Colonic mucosa (tissue), 4 donors: ENCODE results near the gene TUBA1B. TPM values are rescaled to one million over a fixed set of nuclear protein-coding genes. Genes with fewer than 3 reads are reported as not detected.
"Not testable (repeated sequence)": the region's sequence is repeated elsewhere in the genome, so short reads cannot be mapped to it uniquely, and the experiment has no call there.

ENCODE experiments used
- DNase-seq: peaks from one replicate; pipeline ENCODE4 v3.0.0-alpha.2; 2020
- H3K27ac ChIP-seq: fragments of 200-600 bp; one replicate; pipeline ENCODE4 v1.8.0; 2021
- H3K27me3 ChIP-seq: fragments of 200-600 bp; one replicate; pipeline ENCODE4 v1.8.0; 2021
- H3K36me3 ChIP-seq: fragments of 200-600 bp; one replicate; pipeline ENCODE4 v1.8.0; 2021
- H3K4me1 ChIP-seq: fragments of 200-600 bp; one replicate; pipeline ENCODE4 v1.8.0; 2021; ENCODE audit warnings: mild to moderate bottlenecking
- H3K4me3 ChIP-seq: fragments of 200-600 bp; one replicate; pipeline ENCODE4 v1.8.0; 2021
- H3K9ac ChIP-seq, 2 donors: one replicate each; pipeline ENCODE4 v1.7.0; 2013; ENCODE audit warnings: control low read depth in 2 of 2, low read depth in 2 of 2, low read length in 2 of 2
- H3K9me3 ChIP-seq: fragments of 200-600 bp; one replicate; pipeline ENCODE4 v1.8.0; 2021
- CTCF ChIP-seq: fragments of 200-600 bp; IDR thresholded peaks from one replicate; pipeline ENCODE4 v1.8.0; 2022; ENCODE audit warnings: antibody characterized with exemption, mild to moderate bottlenecking
- intact Hi-C: fragments of 100-400 bp; cut with DNase I; formaldehyde crosslinking; loops from one replicate; pipeline ENCODE4 v1.14.1; 2022
- total RNA-seq, 2 donors: library from RNA; stranded (reverse); fragmentation: NEBNext Ultra II Directional in 1 of 2; extraction: Animal tissue kit (Norgen Biotek cat#: 25700) in 1 of 2; gene quantifications; one replicate each; pipeline ENCODE4 v1.2.1, GENCODE V29; 2021
- donor health status: healthy.
- donor health status: DM: no; HTN: no; CAD: no.
- donor health status: DM: no; HTN: no; CAD: no.

The TUBA1B gene
- total RNA-seq, 2 donors from 2014 or later: 445 to 1,717 TPM

- Histone ChIP-seq H3K4me3 (no peak overlapping the region), H3K9ac (peak overlapping the region in 1 of 2 donors; percentile 39), H3K36me3 (peaks cover 7% of the 10 kb centered on the region), H3K4me1 (no peaks in the 10 kb centered on the region), H3K9me3 (no peaks in the 10 kb centered on the region), H3K27me3 (no peaks in the 10 kb centered on the region), H3K27ac (no peak overlapping the region)
- TF ChIP-seq CTCF: no peak
- intact Hi-C loops: loop anchor here (5.0 kb wide), 1 partner anchor 104 kb away; no protein-coding TSS in a partner anchor
- no peak for DNase-seq
These were observed 1.8 kb upstream of the TUBA1B start for GRCh38 chr12:49133014-49133413.

GRCh38 chr12:49131894-49132461 is 783 bp upstream of the TUBA1B start:
- TF ChIP-seq CTCF: no peak
- Histone ChIP-seq H3K4me3 (peak overlapping the region; percentile 84), H3K27me3 (no peaks in the 10 kb centered on the region), H3K27ac (peak overlapping the region; percentile 100), H3K36me3 (peaks cover 13% of the 10 kb centered on the region), H3K9ac (peak overlapping the region; percentile 5 to 60), H3K9me3 (no peaks in the 10 kb centered on the region), H3K4me1 (no peaks in the 10 kb centered on the region)
- intact Hi-C loops: loop anchor here (5.0 kb wide), 1 partner anchor 105 kb away; no protein-coding TSS in a partner anchor
- peak; percentile 62 for DNase-seq

- DNase-seq: peak; percentile 94
- H3K4me3 ChIP-seq: peak overlapping the region; percentile 84
- H3K9ac ChIP-seq: peak overlapping the region; percentile 99
- no peaks in the 10 kb centered on the region for H3K4me1 ChIP-seq
- intact Hi-C loops: loop anchor here (5.0 kb wide), 1 partner anchor 107 kb away; no protein-coding TSS in a partner anchor
- peaks cover 13% of the 10 kb centered on the region for H3K36me3 ChIP-seq
- peak overlapping the region; percentile 100 for H3K27ac ChIP-seq
- no peaks in the 10 kb centered on the region for H3K27me3 ChIP-seq
- H3K9me3 ChIP-seq: no peaks in the 10 kb centered on the region
- peak; percentile 92 for TF ChIP-seq CTCF
These were observed 794 bp downstream of the TUBA1B start for GRCh38 chr12:49130151-49131050.

- Histone ChIP-seq H3K27me3 (no peaks in the 10 kb centered on the region), H3K27ac (peak overlapping the region; percentile 100), H3K9ac (peak overlapping the region; percentile 52 to 99), H3K36me3 (peaks cover 13% of the 10 kb centered on the region), H3K4me3 (peak overlapping the region; percentile 84), H3K9me3 (no peaks in the 10 kb centered on the region), H3K4me1 (no peaks in the 10 kb centered on the region)
- intact Hi-C loops: loop anchor here (5.0 to 10.0 kb wide), 2 partner anchors 65 to 108 kb away; partner anchors contain the start of genes KMT2D and RHEBL1
- TF ChIP-seq CTCF: no peak
- DNase-seq: no peak
These were observed 1.7 kb downstream of the TUBA1B start for GRCh38 chr12:49129332-49130150.

- intact Hi-C loops: loop anchor here (10.0 kb wide), 1 partner anchor 63 kb away; the partner anchor contains the start of genes KMT2D and RHEBL1
- DNase-seq, H3K9ac ChIP-seq, H3K9me3 ChIP-seq, H3K4me3 ChIP-seq, H3K27ac ChIP-seq, H3K4me1 ChIP-seq, H3K27me3 ChIP-seq: not testable (repeated sequence)
- H3K36me3 ChIP-seq: peaks cover 13% of the 10 kb centered on the region
These were observed 3.2 kb downstream of the TUBA1B start for GRCh38 chr12:49127971-49128370.
